T-helper 2 cell treated with Interferon-gamma antibody and Interleukin-4, amounts not matched to agents 5 μg/mL and 100 μg/mL, for 36 hours (primary cell): ENCODE measurements around the gene PEX3.

Experiments used
- DNase-seq: peaks from one replicate; pipeline ENCODE4 v3.0.0; 2021; ENCODE audit warnings: low spot score
- H3K27ac Mint-ChIP-seq: one replicate; pipeline ENCODE4 v1.8.0; 2021; ENCODE audit warnings: mild to moderate bottlenecking, mixed read lengths
- H3K27me3 Mint-ChIP-seq: one replicate; pipeline ENCODE4 v1.8.0; 2021; ENCODE audit warnings: low read depth, mixed read lengths
- H3K36me3 Mint-ChIP-seq: one replicate; pipeline ENCODE4 v1.8.0; 2021; ENCODE audit warnings: low read depth, mixed read lengths
- H3K4me1 Mint-ChIP-seq: one replicate; pipeline ENCODE4 v1.8.0; 2021; ENCODE audit warnings: low read depth, mixed read lengths
- H3K4me3 Mint-ChIP-seq: one replicate; pipeline ENCODE4 v1.8.0; 2022; ENCODE audit warnings: mild to moderate bottlenecking, moderate library complexity, mixed read lengths
- H3K9me3 Mint-ChIP-seq: one replicate; pipeline ENCODE4 v1.8.0; 2021; ENCODE audit warnings: mixed read lengths

The PEX3 gene

GRCh38 chr6:143527677-143528076, 77.1 kb downstream of the PEX3 start:
- peaks cover 14% of the 10 kb centered on the region for H3K4me1 Mint-ChIP-seq
- no peak for DNase-seq
- H3K4me3 Mint-ChIP-seq, result no peak overlapping the region
- peaks cover 5% of the 10 kb centered on the region for H3K36me3 Mint-ChIP-seq
- H3K27ac Mint-ChIP-seq, result no peak overlapping the region
- no peaks in the 10 kb centered on the region for H3K27me3 Mint-ChIP-seq
- H3K9me3 Mint-ChIP-seq, result peaks cover 7% of the 10 kb centered on the region

- H3K9me3 Mint-ChIP-seq, result peaks cover 7% of the 10 kb centered on the region
- DNase-seq, result no peak
- H3K4me3 Mint-ChIP-seq, result peak overlapping the region; percentile 61
- no peaks in the 10 kb centered on the region for H3K27me3 Mint-ChIP-seq
- peaks cover 5% of the 10 kb centered on the region for H3K36me3 Mint-ChIP-seq
- H3K4me1 Mint-ChIP-seq, result peaks cover 14% of the 10 kb centered on the region
- peak overlapping the region; percentile 84 for H3K27ac Mint-ChIP-seq
Observed at GRCh38 chr6:143528164-143528811, 77.7 kb downstream of the PEX3 start.

GRCh38 chr6:143529095-143529494, 78.5 kb downstream of the PEX3 start:
- Mint-ChIP-seq H3K9me3 (no peaks in the 10 kb centered on the region), H3K36me3 (peaks cover 2% of the 10 kb centered on the region), H3K27ac (no peak overlapping the region), H3K27me3 (no peaks in the 10 kb centered on the region), H3K4me3 (no peak overlapping the region), H3K4me1 (peaks cover 14% of the 10 kb centered on the region)
- no peak for DNase-seq

GRCh38 chr6:143531720-143532499, 81.3 kb downstream of the PEX3 start:
- Mint-ChIP-seq H3K4me1 (peaks cover 20% of the 10 kb centered on the region), H3K27ac (no peak overlapping the region), H3K36me3 (peaks cover 2% of the 10 kb centered on the region)

DNA sequence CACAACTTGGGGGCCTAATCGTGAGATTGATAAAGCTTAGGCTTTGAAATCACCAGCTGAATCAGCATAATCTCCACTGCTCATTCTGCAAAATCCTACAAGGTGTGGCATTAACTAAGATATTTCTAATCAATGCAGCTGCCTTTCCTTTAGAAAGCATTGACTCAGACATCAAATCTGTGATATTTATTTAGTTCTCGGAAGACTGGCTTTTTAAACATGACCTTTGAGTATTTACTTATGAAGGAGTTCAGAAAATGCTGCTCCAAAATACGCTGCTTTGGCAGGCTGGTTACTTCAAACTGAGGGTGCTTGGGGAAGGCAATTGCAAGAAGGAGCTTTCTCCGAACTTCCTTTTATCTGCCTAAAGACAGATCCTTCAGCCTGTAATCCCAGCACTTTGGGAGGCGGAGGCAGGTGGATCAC, 84.6 kb downstream of the PEX3 start:
- no peak for DNase-seq
- Mint-ChIP-seq H3K36me3 (no peaks in the 10 kb centered on the region), H3K4me1 (peaks cover 33% of the 10 kb centered on the region), H3K27ac (no peak overlapping the region), H3K9me3 (no peaks in the 10 kb centered on the region), H3K4me3 (no peak overlapping the region), H3K27me3 (no peaks in the 10 kb centered on the region)

More at GRCh38 chr6:143531720-143532499, 81.3 kb downstream of the PEX3 start:
- no peak for DNase-seq
- Mint-ChIP-seq H3K9me3 (no peaks in the 10 kb centered on the region), H3K4me3 (no peak overlapping the region), H3K27me3 (no peaks in the 10 kb centered on the region)

- no peaks in the 10 kb centered on the region for H3K9me3 Mint-ChIP-seq
- H3K4me3 Mint-ChIP-seq, result peak overlapping the region; percentile 81
- DNase-seq, result peak; percentile 65
- H3K27me3 Mint-ChIP-seq, result no peaks in the 10 kb centered on the region
- peaks cover 42% of the 10 kb centered on the region for H3K4me1 Mint-ChIP-seq
- H3K36me3 Mint-ChIP-seq, result no peaks in the 10 kb centered on the region
- H3K27ac Mint-ChIP-seq, result peak overlapping the region; percentile 86
Observed at GRCh38 chr6:143536461-143536865, 85.9 kb downstream of the PEX3 start.

DNA sequence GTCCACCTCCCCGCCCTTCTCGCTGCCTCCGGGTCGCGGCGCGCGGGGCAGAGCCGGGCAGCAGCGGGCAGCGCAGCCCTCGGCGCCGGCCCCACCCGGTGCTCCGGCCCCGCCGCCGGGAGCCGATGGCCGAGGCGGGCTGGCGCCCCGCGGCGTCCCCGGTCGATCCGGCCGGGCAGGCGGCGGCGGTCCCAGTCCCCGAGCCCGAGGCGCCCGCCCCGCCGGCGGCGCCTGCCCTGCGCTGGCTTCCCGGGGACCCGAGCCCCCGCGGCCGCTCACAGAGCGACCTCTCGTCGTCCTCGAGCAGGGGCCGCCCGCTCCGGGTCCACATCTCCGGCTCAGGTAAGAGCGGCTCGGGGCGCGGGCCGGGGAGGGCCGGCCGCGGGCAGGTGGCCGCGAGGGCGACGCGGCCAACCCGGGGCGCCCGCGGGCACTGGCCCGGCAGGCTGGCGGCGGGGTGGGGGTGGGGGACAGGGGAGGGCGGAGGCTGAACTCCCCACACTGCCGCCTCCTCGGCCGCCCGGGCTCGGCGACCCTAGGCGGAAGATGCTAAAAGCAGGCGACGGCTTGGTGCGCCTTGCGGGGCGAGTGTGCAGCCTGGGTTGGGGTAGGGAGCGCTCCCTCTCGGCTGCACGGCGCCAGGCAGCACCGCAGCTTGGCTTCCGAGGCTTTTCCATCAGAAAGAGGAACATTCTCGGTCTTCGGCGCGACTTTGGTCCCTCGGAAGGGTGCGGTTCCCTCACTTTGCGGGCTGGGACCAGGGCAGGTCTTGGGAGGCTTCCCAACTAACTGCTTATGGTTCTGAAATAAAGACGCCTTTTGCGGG, 86.5 kb downstream of the PEX3 start:
- H3K27me3 Mint-ChIP-seq, result no peaks in the 10 kb centered on the region
- peak; percentile 56 for DNase-seq
- H3K36me3 Mint-ChIP-seq, result no peaks in the 10 kb centered on the region
- H3K27ac Mint-ChIP-seq, result peak overlapping the region; percentile 76
- peak overlapping the region; percentile 83 for H3K4me3 Mint-ChIP-seq
- no peaks in the 10 kb centered on the region for H3K9me3 Mint-ChIP-seq
- peaks cover 48% of the 10 kb centered on the region for H3K4me1 Mint-ChIP-seq

- no peak for DNase-seq
- H3K4me1 Mint-ChIP-seq, result peaks cover 61% of the 10 kb centered on the region
Observed at GRCh38 chr6:143538374-143538773, 87.8 kb downstream of the PEX3 start.

DNA sequence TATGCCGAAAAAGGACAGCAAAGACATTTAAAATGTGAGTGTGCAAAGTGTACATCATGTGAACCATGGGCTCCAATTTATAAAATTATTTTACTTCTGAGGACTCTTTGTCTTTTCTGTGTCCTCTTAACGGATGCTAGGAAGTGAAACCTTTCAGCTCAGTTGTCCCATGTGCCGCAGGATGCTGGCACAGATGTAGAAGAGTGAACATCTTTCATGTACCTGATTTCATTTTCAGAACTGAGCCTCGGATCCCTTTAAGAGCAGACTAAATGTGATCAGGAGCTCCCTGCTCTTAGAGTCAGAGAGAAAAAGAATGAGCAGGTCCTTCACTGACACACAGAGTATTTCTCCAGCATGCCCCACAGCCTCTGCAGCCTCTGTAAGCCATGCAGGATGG, 88.5 kb downstream of the PEX3 start:
- H3K9me3 Mint-ChIP-seq, result no peaks in the 10 kb centered on the region
- peaks cover 6% of the 10 kb centered on the region for H3K36me3 Mint-ChIP-seq
- DNase-seq, result no peak
- peak overlapping the region; percentile 83 for H3K4me3 Mint-ChIP-seq
- peak overlapping the region; percentile 22 for H3K27ac Mint-ChIP-seq
- peaks cover 67% of the 10 kb centered on the region for H3K4me1 Mint-ChIP-seq
- H3K27me3 Mint-ChIP-seq, result no peaks in the 10 kb centered on the region

More at GRCh38 chr6:143538374-143538773, 87.8 kb downstream of the PEX3 start:
- peaks cover 5% of the 10 kb centered on the region for H3K36me3 Mint-ChIP-seq
- peak overlapping the region; percentile 76 for H3K27ac Mint-ChIP-seq
- H3K9me3 Mint-ChIP-seq, result no peaks in the 10 kb centered on the region
- H3K4me3 Mint-ChIP-seq, result peak overlapping the region; percentile 83
- no peaks in the 10 kb centered on the region for H3K27me3 Mint-ChIP-seq

- H3K4me3 Mint-ChIP-seq, result peak overlapping the region; percentile 7
- no peak for DNase-seq
- H3K4me1 Mint-ChIP-seq, result peaks cover 72% of the 10 kb centered on the region
- H3K9me3 Mint-ChIP-seq, result no peaks in the 10 kb centered on the region
- H3K27ac Mint-ChIP-seq, result peak overlapping the region; percentile 2
- no peaks in the 10 kb centered on the region for H3K27me3 Mint-ChIP-seq
- peaks cover 8% of the 10 kb centered on the region for H3K36me3 Mint-ChIP-seq
Observed at GRCh38 chr6:143539734-143540133, 89.1 kb downstream of the PEX3 start.

GRCh38 chr6:143540192-143540591, 89.6 kb downstream of the PEX3 start:
- Mint-ChIP-seq H3K4me1 (peaks cover 76% of the 10 kb centered on the region), H3K36me3 (peaks cover 10% of the 10 kb centered on the region), H3K27ac (peak overlapping the region; percentile 2), H3K27me3 (no peaks in the 10 kb centered on the region), H3K4me3 (peak overlapping the region; percentile 7), H3K9me3 (no peaks in the 10 kb centered on the region)
- no peak for DNase-seq
